ENCODE data around the gene COL8A2.

Gene COL8A2

DNA sequence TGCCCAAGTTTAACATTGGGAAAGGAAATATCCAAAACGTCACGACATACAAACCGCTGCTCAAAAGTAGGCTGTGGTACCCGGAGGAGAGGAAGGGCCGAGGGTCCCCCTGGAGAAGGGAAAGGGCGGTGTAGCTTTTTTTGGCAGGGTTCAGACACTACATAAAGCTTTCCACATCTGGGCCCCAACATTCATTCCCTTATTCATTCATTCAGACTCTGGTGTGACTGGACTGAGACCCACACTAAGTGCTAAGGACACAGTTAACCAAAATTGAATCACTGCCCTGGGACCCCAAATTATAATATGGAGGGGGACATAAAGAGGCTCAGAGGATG lies 10.3 kb upstream of the COL8A2 start:
- Histone ChIP-seq H3K36me3 (ENCODE audit: insufficient read depth, insufficient read length, low read length) (peaks cover 44% of the 10 kb centered on the region), H3K9me3 (ENCODE audit: insufficient read depth, low read length) (no peaks in the 10 kb centered on the region), H3K4me1 (ENCODE audit: insufficient read depth, insufficient read length) (peaks cover 15% of the 10 kb centered on the region), H3K27me3 (ENCODE audit: insufficient read depth, insufficient read length) (no peaks in the 10 kb centered on the region), H3K4me3 (ENCODE audit: insufficient read length, low read depth) (no peak overlapping the region), H3K9ac (ENCODE audit: insufficient read length, low read depth) (no peak overlapping the region)
- no peak for TF ChIP-seq ZNF274 (IDR thresholded peaks at IDR 0.05; ENCODE audit: low read depth, low read length)
- TF ChIP-seq SUZ12 (IDR thresholded peaks at IDR 0.05; ENCODE audit: extremely low read depth, insufficient read depth, insufficient read length) = no peak
- TF ChIP-seq YY1 (IDR thresholded peaks at IDR 0.05; ENCODE audit: insufficient read depth, insufficient read length) = no peak
- no peak for DNase-seq (ENCODE audit: low read depth, low spot score)

DNA sequence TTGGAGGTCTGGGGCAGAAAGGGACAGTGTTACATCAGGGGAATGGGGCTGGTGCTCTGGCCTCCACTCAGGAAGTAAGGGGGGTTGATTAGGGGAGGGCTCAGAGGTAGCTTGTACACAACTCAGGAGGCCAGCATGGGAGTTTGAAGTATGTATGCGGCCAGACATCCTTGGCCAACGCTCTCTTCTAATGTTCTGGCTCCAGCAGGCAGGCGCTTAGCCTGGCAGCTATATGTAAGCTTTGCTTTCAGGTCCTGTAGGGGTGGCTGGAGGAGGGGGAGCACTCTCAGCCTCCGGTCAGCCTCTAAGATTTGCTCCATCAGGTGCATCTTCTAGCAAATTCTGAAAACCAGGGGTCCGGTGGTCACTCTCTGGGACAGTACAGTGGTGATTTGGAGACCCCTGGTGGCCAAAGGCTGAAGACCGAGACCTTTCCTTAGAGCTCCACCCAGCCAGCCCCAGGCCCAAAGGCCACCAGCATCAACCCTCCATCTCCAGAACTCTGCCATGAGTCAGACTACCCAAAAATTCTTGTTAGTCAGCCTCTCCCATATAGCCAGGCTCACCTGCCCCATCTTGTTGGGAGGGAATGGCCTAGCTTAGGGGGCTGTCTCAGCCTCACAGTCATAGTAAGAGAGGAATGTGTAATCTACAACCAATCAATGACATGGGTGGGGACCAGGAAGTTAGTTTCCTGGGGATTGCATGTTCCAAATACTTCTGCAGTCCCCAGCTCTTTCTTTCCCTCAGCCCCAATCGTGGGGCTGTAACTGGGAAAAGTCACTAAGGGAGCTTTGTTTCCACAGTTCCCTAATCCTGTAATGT lies 9.7 kb upstream of the COL8A2 start:
- peaks cover 15% of the 10 kb centered on the region for H3K4me1 ChIP-seq (ENCODE audit: insufficient read depth, insufficient read length)
- H3K4me3 ChIP-seq (ENCODE audit: insufficient read length, low read depth) = no peak overlapping the region
- TF ChIP-seq YY1 (IDR thresholded peaks at IDR 0.05; ENCODE audit: insufficient read depth, insufficient read length) = no peak
- no peak for TF ChIP-seq ZNF274 (IDR thresholded peaks at IDR 0.05; ENCODE audit: low read depth, low read length)
- H3K36me3 ChIP-seq (ENCODE audit: insufficient read depth, insufficient read length, low read length) = peaks cover 38% of the 10 kb centered on the region
- H3K27me3 ChIP-seq (ENCODE audit: insufficient read depth, insufficient read length) = no peaks in the 10 kb centered on the region
- H3K9ac ChIP-seq (ENCODE audit: insufficient read length, low read depth) = no peak overlapping the region
- peak; percentile 70 for DNase-seq (ENCODE audit: low read depth, low spot score)
- H3K9me3 ChIP-seq (ENCODE audit: insufficient read depth, low read length) = no peaks in the 10 kb centered on the region

DNA sequence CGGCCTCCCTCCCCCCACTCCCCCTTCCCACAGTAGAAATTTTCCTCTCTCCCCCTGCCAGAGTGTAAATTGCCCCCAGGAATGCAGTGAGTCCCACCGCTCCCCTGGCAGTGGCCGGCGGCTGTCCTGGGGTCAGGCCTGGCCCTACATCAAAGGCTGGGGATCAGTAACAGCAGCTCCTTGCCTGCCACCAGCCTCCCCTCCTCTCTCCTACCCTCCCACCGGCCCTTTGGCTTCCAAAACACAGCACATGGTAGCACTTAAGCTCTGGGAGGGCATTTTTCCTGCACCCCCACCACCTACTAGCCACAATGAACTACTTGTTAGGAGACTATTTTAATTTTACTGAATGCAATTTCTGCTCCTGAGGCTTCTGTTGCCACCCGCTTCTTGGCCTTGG lies 9.0 kb upstream of the COL8A2 start:
- peaks cover 15% of the 10 kb centered on the region for H3K4me1 ChIP-seq (ENCODE audit: insufficient read depth, insufficient read length)
- no peak for TF ChIP-seq SUZ12 (IDR thresholded peaks at IDR 0.05; ENCODE audit: extremely low read depth, insufficient read depth, insufficient read length)
- TF ChIP-seq YY1 (IDR thresholded peaks at IDR 0.05; ENCODE audit: insufficient read depth, insufficient read length) = peak; percentile 2
- H3K36me3 ChIP-seq (ENCODE audit: insufficient read depth, insufficient read length, low read length) = peaks cover 32% of the 10 kb centered on the region
- H3K9me3 ChIP-seq (ENCODE audit: insufficient read depth, low read length) = no peaks in the 10 kb centered on the region
- H3K27me3 ChIP-seq (ENCODE audit: insufficient read depth, insufficient read length) = no peaks in the 10 kb centered on the region
- no peak overlapping the region for H3K9ac ChIP-seq (ENCODE audit: insufficient read length, low read depth)
- no peak for DNase-seq (ENCODE audit: low read depth, low spot score)
- no peak overlapping the region for H3K4me3 ChIP-seq (ENCODE audit: insufficient read length, low read depth)

DNA sequence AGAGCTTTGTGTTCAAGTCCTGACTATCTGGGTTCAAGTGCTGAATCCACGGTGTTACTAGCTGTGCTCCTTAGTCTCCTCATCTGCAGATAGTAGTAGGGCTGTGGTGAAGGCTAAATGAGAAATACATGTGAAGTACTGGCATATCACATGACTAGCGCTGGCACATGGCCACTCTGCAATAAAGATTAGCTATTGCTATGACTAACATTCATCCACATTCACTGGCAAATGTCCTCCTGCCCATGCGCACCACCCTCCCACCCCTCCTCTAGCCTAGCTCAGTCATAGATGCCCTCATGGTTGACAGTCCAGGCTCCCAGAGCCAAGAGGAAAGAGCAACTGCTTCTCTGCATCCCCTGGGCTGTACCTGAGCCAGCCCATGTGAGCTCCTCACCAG lies 8.5 kb upstream of the COL8A2 start:
- H3K27me3 ChIP-seq (ENCODE audit: insufficient read depth, insufficient read length) = no peaks in the 10 kb centered on the region
- H3K9me3 ChIP-seq (ENCODE audit: insufficient read depth, low read length) = no peaks in the 10 kb centered on the region
- TF ChIP-seq YY1 (IDR thresholded peaks at IDR 0.05; ENCODE audit: insufficient read depth, insufficient read length) (no peak), ZNF274 (IDR thresholded peaks at IDR 0.05; ENCODE audit: low read depth, low read length) (no peak), SUZ12 (IDR thresholded peaks at IDR 0.05; ENCODE audit: extremely low read depth, insufficient read depth, insufficient read length) (no peak)
- peak overlapping the region; percentile 34 for H3K9ac ChIP-seq (ENCODE audit: insufficient read length, low read depth)
- no peak overlapping the region for H3K4me3 ChIP-seq (ENCODE audit: insufficient read length, low read depth)
- peaks cover 15% of the 10 kb centered on the region for H3K4me1 ChIP-seq (ENCODE audit: insufficient read depth, insufficient read length)
- no peak for DNase-seq (ENCODE audit: low read depth, low spot score)
- H3K36me3 ChIP-seq (ENCODE audit: insufficient read depth, insufficient read length, low read length) = peaks cover 30% of the 10 kb centered on the region

DNA sequence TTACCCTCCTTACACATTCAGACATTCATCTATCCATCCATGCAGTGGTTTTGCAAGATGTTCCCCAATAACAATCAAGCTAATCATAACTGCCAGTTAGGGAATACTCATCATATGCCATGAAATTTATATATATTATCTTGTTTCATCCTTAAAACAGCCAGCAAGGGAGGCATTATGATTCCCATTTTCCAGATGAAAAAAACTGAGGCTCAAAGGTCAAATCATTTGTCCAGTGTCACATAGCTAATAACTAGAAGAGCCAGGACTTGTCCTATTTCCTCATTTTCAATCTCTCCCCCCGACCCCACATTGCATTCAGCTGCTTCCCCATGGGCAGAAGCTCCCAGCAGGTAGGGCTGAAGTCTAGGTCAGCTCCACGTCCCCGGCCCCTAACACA lies 7.0 kb upstream of the COL8A2 start:
- TF ChIP-seq YY1 (IDR thresholded peaks at IDR 0.05; ENCODE audit: insufficient read depth, insufficient read length) (no peak), SUZ12 (IDR thresholded peaks at IDR 0.05; ENCODE audit: extremely low read depth, insufficient read depth, insufficient read length) (no peak), ZNF274 (IDR thresholded peaks at IDR 0.05; ENCODE audit: low read depth, low read length) (no peak)
- no peak overlapping the region for H3K9ac ChIP-seq (ENCODE audit: insufficient read length, low read depth)
- H3K4me1 ChIP-seq (ENCODE audit: insufficient read depth, insufficient read length) = peaks cover 18% of the 10 kb centered on the region
- no peak for DNase-seq (ENCODE audit: low read depth, low spot score)
- no peak overlapping the region for H3K4me3 ChIP-seq (ENCODE audit: insufficient read length, low read depth)
- H3K36me3 ChIP-seq (ENCODE audit: insufficient read depth, insufficient read length, low read length) = peaks cover 15% of the 10 kb centered on the region
- no peaks in the 10 kb centered on the region for H3K9me3 ChIP-seq (ENCODE audit: insufficient read depth, low read length)
- peaks cover under 1% of the 10 kb centered on the region for H3K27me3 ChIP-seq (ENCODE audit: insufficient read depth, insufficient read length)

DNA sequence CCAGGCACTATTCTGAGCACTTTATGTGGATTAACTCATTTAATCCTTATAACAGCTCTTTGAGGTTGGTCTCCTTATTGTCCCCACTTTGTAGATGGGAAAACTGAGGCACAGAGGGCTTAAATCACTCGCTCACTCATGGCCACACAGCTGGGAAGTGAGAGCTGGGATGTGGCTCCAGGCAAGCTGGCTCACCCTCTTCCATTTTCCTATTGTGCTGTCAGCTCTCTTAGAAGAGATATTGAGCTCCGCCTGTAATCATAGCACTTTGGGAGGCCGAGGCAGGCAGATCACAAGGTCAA lies 3.8 kb upstream of the COL8A2 start:
- peaks cover 24% of the 10 kb centered on the region for H3K4me1 ChIP-seq (ENCODE audit: insufficient read depth, insufficient read length)
- H3K9me3 ChIP-seq (ENCODE audit: insufficient read depth, low read length) = no peaks in the 10 kb centered on the region
- H3K4me3 ChIP-seq (ENCODE audit: insufficient read length, low read depth) = no peak overlapping the region
- DNase-seq (ENCODE audit: low read depth, low spot score) = no peak
- TF ChIP-seq SUZ12 (IDR thresholded peaks at IDR 0.05; ENCODE audit: extremely low read depth, insufficient read depth, insufficient read length) = no peak
- TF ChIP-seq ZNF274 (IDR thresholded peaks at IDR 0.05; ENCODE audit: low read depth, low read length) = no peak
- no peak for TF ChIP-seq YY1 (IDR thresholded peaks at IDR 0.05; ENCODE audit: insufficient read depth, insufficient read length)
- peaks cover 31% of the 10 kb centered on the region for H3K27me3 ChIP-seq (ENCODE audit: insufficient read depth, insufficient read length)
- H3K9ac ChIP-seq (ENCODE audit: insufficient read length, low read depth) = no peak overlapping the region
- H3K36me3 ChIP-seq (ENCODE audit: insufficient read depth, insufficient read length, low read length) = no peaks in the 10 kb centered on the region

DNA sequence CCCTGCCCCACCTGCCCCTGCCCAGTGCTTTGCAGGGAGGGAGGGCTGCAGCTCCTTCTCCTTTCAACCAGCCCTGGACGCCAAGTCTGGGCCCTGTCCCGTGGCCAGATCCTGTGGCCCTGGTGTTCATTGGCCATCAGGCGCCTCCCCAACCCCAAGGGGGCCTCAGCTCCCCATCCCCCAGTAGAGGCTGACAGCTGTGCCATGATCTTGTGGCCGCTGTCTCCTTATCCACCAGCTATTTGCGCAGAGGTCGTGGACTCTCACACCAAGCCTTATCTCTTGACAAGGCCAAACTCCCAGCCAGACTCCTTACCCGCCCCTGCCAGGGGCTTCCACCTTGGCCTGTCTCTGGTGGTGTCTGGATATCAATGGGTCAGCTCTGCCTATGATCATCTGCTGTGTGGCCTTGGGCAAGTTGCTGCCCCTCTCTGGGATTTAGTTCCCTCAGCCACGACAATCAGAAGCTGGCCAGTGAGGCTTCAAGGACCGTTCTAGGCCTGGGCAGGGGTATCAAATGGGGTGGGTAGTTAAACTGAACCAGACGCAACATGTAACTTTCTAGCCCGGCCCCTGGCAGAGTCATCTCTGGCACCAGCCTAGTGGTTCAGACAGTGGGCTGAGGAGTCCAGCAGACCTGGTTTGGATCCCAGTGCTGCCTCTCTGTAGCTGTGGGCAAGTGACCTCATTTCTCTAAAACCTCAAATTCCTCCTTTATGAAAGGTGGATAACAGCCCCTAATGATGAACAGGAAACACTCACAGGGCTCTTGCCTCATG lies 3.3 kb upstream of the COL8A2 start:
- Histone ChIP-seq H3K9ac (ENCODE audit: insufficient read length, low read depth) (no peak overlapping the region), H3K4me1 (ENCODE audit: insufficient read depth, insufficient read length) (peaks cover 20% of the 10 kb centered on the region), H3K9me3 (ENCODE audit: insufficient read depth, low read length) (no peaks in the 10 kb centered on the region), H3K36me3 (ENCODE audit: insufficient read depth, insufficient read length, low read length) (no peaks in the 10 kb centered on the region), H3K4me3 (ENCODE audit: insufficient read length, low read depth) (no peak overlapping the region), H3K27me3 (ENCODE audit: insufficient read depth, insufficient read length) (peaks cover 37% of the 10 kb centered on the region)
- TF ChIP-seq ZNF274 (IDR thresholded peaks at IDR 0.05; ENCODE audit: low read depth, low read length) (no peak), SUZ12 (IDR thresholded peaks at IDR 0.05; ENCODE audit: extremely low read depth, insufficient read depth, insufficient read length) (no peak), YY1 (IDR thresholded peaks at IDR 0.05; ENCODE audit: insufficient read depth, insufficient read length) (no peak)
- DNase-seq (ENCODE audit: low read depth, low spot score) = no peak

Measured in NT2/D1 (cell line).